Measurements from ENCODE around the gene WDR38.

Gene WDR38

GRCh38 chr9:124852829-124853531 is at the start of gene WDR38:
Gene WDR38, plus strand, starts transcription at chr9:124853460. Its CDS starts 72 bp downstream, at chr9:124853532.
- DNase-seq (ENCODE audit: insufficient read length, low spot score) (peak; percentile 79), FAIRE-seq (peak; percentile 67)

- DNase-seq (ENCODE audit: insufficient read length, low spot score) (no peak), FAIRE-seq (no peak)
Observed at GRCh38 chr9:124803911-124804310, 49.3 kb upstream of the WDR38 start.

DNA sequence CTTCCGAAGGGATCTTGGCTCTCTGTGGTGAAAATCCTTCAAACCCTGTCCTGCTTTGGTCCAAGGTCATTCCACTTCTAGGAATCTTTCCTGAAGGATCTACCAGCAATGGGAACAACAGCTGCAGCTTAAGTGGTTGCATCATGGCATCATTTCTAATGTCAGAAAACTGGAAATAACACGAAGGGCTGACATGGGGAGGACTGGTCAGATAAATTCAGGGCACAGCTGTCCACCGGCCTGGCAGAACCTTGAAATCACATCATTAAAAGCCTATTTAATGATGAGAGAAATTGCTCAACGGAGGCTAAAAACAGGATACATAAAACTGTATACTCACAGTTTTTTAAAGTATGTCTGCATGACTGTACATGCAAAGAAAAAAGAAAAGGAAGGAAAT is 48.1 kb upstream of the WDR38 start:
- no peak for FAIRE-seq
- no peak for DNase-seq (ENCODE audit: insufficient read length, low spot score)

DNA sequence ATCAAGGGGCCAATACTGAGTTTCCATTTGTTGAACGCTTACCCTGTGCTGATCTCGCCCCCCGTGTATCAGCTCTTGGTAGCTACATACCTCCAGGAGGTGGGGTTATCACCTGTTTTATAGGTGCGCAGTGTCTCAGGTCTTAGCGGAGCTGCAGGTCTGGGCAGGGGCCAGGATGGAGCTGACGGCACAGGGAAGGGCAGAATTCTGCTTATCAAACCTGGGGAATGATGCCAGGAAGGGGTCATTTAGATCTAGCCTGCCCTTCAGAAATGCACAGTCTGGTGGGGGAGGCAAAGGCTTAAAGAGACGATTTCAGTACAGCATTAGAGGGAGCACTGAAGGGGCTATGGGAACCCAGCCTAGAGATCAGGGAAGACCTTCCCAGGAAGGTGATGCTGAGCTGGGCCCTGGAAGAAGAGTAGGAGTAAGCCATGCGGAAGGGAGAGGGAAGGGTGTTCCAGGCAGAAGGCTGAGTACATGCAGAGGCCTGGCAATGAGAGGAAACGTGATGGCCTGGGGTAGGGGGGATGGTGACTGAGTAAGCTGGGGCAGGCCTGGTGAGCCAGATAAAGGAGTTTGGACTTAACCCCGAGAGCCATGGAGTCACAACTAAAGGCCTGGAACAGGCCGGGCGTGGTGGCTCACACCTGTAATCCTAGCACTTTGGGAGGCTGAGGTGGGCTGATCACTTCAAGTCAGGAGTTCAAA is 44.9 kb upstream of the WDR38 start:
- DNase-seq (ENCODE audit: insufficient read length, low spot score), result no peak
- FAIRE-seq, result no peak

- FAIRE-seq, result no peak
- DNase-seq (ENCODE audit: insufficient read length, low spot score), result no peak
Observed at GRCh38 chr9:124809211-124809610, 44.0 kb upstream of the WDR38 start.

DNA sequence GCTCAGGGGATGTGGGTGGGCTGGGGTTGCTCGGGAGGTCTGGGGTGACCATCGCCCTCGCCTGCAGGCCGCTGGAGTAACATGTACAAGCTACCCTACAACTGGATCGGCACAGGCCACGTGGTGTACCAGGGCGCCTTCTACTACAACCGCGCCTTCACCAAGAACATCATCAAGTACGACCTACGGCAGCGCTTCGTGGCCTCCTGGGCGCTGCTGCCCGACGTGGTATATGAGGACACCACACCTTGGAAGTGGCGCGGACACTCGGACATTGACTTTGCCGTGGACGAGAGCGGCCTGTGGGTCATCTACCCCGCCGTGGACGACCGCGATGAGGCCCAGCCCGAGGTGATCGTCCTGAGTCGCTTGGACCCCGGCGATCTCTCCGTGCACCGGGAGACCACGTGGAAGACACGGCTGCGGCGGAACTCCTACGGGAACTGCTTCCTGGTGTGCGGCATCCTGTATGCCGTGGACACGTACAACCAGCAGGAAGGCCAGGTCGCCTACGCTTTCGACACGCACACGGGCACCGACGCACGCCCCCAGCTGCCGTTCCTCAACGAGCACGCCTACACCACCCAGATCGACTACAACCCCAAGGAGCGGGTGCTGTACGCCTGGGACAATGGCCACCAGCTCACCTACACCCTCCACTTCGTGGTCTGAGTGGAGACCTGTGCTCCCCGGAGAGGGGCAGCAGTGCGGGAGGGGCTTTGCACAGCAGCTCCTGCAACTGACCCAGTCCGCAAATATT is 43.3 kb upstream of the WDR38 start:
- FAIRE-seq, result no peak
- DNase-seq (ENCODE audit: insufficient read length, low spot score), result no peak

- DNase-seq (ENCODE audit: insufficient read length, low spot score) (no peak), FAIRE-seq (no peak)
Observed at GRCh38 chr9:124810663-124811355, 42.5 kb upstream of the WDR38 start.

- DNase-seq (ENCODE audit: insufficient read length, low spot score) (no peak), FAIRE-seq (no peak)
Observed at GRCh38 chr9:124812441-124812876, 40.8 kb upstream of the WDR38 start.

DNA sequence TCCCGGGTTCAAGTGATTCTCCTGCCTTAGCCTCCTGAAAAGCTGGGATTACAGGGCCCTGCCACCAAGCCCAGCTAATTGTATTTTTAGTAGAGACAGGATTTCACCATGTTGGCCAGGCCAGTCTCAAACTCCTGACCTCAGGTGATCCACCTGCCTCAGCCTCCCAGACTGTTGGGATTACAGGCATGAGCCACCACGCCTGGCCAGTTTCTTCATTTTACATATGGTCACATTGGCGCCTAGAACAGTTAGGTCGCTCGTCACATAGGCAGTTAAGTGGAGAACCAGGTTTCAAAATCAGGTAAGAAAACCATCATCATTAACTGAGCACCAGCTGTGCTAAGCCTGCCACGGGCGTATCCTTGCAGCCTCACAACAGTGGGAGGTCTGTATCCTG is 40.2 kb upstream of the WDR38 start:
- DNase-seq (ENCODE audit: insufficient read length, low spot score), result no peak
- FAIRE-seq, result no peak

DNA sequence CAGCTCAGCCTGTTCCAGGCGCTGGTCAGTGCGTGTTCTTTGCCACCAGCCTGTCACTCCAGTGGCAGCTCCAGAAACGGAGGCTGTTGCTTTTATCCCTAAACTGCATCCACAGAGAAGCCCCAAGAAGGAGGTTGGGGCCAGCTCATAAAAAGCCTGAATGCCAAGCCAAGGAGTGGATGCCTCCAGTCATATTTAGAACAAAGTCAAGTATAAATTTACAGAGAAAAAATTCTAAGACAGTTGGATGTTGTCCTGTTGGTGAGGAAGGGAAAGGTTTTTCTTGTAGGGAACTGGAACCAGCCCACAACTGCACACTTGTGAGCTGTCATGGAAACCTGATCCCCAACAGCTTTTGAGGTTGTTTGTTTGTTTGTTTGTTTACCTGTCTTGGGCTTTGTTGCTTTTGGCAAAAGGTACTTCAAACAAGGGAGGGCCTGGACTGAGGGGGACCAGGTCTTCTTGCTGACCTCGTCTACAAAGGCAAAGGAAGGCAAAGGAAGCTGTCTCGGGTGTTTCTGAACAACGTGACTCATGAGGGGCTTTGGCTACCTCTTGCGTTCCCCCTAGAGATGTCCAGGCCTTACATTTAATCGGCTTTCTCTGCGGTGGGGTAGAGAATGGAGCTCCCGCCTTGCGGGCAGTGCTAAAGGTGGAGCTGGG is 39.6 kb upstream of the WDR38 start:
- FAIRE-seq, result no peak

DNA sequence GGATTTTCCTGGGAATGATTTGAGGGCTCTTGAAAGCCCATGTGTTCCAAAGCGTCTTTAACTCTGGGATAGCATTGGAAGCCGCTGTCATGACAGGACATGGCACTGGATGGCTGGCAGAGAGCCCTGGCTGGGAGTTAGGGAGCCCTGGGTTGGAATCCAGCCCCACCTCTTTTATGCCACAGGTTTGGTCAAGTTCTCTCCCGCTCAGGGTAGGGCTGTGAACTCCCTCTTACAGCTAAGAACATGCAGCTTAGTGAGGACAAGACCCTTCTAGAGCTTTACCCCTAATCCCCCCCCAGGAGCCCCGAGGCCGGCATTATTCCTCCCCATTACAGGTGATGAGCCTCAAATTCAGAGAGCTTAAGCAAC is 39.1 kb upstream of the WDR38 start:
- FAIRE-seq (no peak), DNase-seq (ENCODE audit: insufficient read length, low spot score) (no peak)

More for the DNA sequence above, 39.6 kb upstream of the WDR38 start:
- DNase-seq (ENCODE audit: insufficient read length, low spot score), result no peak

- FAIRE-seq (no peak), DNase-seq (ENCODE audit: insufficient read length, low spot score) (no peak)
Observed at GRCh38 chr9:124815601-124816000, 37.7 kb upstream of the WDR38 start.

DNA sequence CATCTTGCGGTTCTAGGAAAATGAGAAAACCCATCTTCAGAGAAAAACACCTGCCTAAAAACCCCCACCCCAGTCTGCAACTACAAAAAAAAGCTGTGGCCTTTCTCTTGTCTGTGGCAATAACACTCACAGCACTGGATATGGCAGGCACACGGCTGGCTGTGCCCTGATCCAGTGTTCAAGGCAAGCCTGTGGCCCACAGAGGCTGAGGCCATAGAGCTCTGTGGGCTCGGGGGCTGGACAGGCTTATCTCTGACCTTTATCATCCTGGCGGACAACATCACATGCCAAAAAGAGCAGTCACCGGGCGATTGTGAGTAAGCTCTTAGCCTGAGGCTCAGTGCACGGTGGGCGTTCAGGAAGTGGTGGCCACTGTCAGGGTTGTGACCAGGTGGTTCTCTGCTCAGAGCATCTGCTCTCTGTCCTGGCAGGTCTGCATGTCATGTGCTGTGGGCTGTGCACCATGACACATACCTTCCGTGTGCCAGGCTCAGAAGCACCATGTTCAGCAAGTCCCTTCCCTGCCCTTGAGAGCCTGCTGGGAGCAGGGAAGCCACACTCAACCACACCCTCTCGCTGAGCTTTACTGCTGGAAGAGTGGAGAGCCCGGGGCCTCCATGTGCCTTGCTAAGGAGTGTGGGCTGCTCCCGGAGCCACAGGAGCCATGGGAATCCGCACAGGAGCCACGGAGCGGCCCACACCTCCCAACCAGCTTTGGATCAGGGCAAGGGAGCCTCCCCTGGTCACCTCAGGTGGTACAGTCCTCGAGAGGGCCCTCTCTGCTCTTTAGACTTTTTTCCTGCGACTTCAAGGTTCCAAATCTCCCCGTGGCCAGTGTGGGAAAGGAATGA is 34.6 kb upstream of the WDR38 start:
- FAIRE-seq (no peak), DNase-seq (ENCODE audit: insufficient read length, low spot score) (no peak)

- no peak for DNase-seq (ENCODE audit: insufficient read length, low spot score)
Observed at GRCh38 chr9:124820698-124821623, 32.3 kb upstream of the WDR38 start.

DNA sequence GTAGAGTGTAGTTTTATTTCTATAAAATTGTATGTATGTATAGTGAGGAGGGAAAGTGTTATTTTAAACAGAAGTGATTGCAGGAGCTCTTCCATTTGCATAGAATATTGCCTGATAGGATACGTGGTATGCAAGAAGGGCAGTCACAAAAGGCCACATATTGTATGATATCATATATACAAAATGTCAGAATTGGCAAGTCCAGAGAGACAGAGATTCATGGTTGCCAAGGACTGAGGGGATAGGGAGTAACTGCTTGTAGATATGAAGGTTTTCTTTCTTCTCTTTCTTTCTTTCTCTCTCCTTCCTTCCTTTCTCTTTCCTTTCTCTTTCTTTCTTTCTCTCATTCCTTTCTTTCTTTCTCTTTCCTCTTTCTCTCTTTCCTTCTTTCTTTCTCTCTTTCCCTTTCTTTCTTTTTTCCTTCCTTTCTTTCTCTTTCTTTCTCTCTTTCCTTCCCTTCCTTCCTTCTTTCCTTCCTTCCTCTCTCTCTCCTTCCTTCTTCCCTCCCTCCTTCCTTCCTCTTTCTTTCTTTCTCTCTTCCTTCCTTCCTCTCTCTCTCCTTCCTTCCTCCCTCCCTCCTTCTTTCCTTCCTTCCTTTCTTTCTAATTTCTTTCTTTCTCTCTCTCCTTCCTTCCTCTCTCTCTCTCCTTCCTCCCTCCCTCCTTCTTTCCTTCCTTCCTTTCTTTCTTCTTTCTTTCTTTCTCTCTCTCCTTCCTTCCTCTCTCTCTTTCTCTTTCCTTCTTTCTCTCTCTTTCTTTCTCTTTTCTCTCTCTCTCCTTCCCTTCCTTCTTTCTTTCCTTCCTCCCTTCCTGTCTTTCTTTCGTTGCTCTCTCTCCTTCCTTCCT is 24.5 kb upstream of the WDR38 start:
- FAIRE-seq (no peak), DNase-seq (ENCODE audit: insufficient read length, low spot score) (no peak)

More at GRCh38 chr9:124820698-124821623, 32.3 kb upstream of the WDR38 start:
- no peak for FAIRE-seq

- no peak for FAIRE-seq
Observed at GRCh38 chr9:124829334-124829669, 24.0 kb upstream of the WDR38 start.

DNA sequence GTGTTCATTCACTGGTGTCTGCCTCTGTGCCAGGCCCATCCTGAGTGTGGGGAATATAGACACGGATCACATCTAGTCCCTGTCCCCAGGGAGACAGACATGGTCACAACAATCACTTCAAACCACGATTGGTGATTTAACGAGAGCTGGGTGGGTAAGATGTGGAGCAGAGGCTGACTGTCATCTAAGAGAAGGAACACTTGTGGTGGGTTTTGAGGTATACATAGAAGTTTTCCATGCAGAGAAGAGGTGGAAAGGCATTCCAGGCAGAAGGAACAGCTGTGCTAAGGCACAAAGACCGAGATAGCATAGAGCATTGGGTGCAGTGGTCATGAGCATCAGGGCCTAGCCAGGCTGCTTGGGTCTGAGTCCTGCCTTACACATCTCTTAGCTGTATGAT is 22.7 kb upstream of the WDR38 start:
- no peak for FAIRE-seq
- DNase-seq (ENCODE audit: insufficient read length, low spot score), result no peak

More at GRCh38 chr9:124829334-124829669, 24.0 kb upstream of the WDR38 start:
- DNase-seq (ENCODE audit: insufficient read length, low spot score), result no peak

All from GM19239 (cell line).